GM18867 (cell line): Measurements from ENCODE around the gene SFXN4.

Experiments
- ATAC-seq: cut with Tn5 transposase; IDR thresholded peaks from one replicate; pipeline ENCODE4 v1.9.1; 2021; ENCODE audit warnings: mild to moderate bottlenecking, moderate library complexity; ENCODE audit not compliant: unreplicated experiment

SFXN4 gene

GRCh38 chr10:119165171-119166117 is at the start of gene SFXN4:
Gene SFXN4, minus strand, starts transcription at chr10:119165714. Its CDS starts 67 bp downstream, at chr10:119165647.
- ATAC-seq: peak; percentile 91

GRCh38 chr10:119211625-119212441 is 46.3 kb upstream of the SFXN4 start:
- ATAC-seq: no peak

GRCh38 chr10:119211176-119211575 is 45.7 kb upstream of the SFXN4 start:
- ATAC-seq: no peak

- ATAC-seq: no peak
Observed at GRCh38 chr10:119210633-119211032, 45.1 kb upstream of the SFXN4 start.

GRCh38 chr10:119209736-119210355 is 44.3 kb upstream of the SFXN4 start:
- no peak for ATAC-seq

- ATAC-seq: no peak
Observed at GRCh38 chr10:119209035-119209735, 43.7 kb upstream of the SFXN4 start.

- no peak for ATAC-seq
Observed at GRCh38 chr10:119208553-119208940, 43.0 kb upstream of the SFXN4 start.

GRCh38 chr10:119207713-119208552 is 42.4 kb upstream of the SFXN4 start:
- peak; percentile 2 for ATAC-seq

- ATAC-seq: peak; percentile 81
Observed at GRCh38 chr10:119207366-119207666, 41.8 kb upstream of the SFXN4 start, which contains the start of gene GRK5. Gene GRK5, plus strand, starts transcription at chr10:119207571. Its CDS starts 347 bp downstream, at chr10:119207918.

GRCh38 chr10:119206603-119207365 is 41.3 kb upstream of the SFXN4 start:
- ATAC-seq: peak; percentile 60

GRCh38 chr10:119205894-119206602 is 40.5 kb upstream of the SFXN4 start:
- ATAC-seq: no peak

GRCh38 chr10:119203006-119203405 is 37.5 kb upstream of the SFXN4 start:
- no peak for ATAC-seq

GRCh38 chr10:119201233-119201632 is 35.7 kb upstream of the SFXN4 start:
- ATAC-seq: no peak

GRCh38 chr10:119199231-119199992 is 33.9 kb upstream of the SFXN4 start:
- peak; percentile 65 for ATAC-seq

GRCh38 chr10:119198438-119198837 is 32.9 kb upstream of the SFXN4 start:
- no peak for ATAC-seq

- no peak for ATAC-seq
Observed at GRCh38 chr10:119197921-119198320, 32.4 kb upstream of the SFXN4 start.

GRCh38 chr10:119191881-119192280 is 26.4 kb upstream of the SFXN4 start:
- no peak for ATAC-seq
